HCT116 (cell line): ENCODE data around the gene ESRP2. TPM values are rescaled to one million over a fixed set of nuclear protein-coding genes. Genes with fewer than 3 reads are reported as not detected.

Experiments
- ATAC-seq: fragments of 200-7000 bp; cut with Tn5 transposase; 2 replicates; pipeline ENCODE4 v1.9.1; 2020; ENCODE audit warnings: mild to moderate bottlenecking, moderate library complexity
- BruUV-seq: library from RNA; stranded (reverse); fragments of 400-500 nt; replicated peaks from 2 replicates; lab custom pipeline; 2021; lab: Mats Ljungman, UMichigan
- CTCF ChIA-PET: fragments of 300-600 bp; sonication (Branson Sonifier 250); formaldehyde crosslinking; loops from one replicate; lab custom pipeline; 2021; ENCODE audit warnings: antibody characterized with exemption; lab: Charles Lee
- POLR2A ChIA-PET: fragments of 300-600, 350-600 bp; sonication (Branson Sonifier 250); formaldehyde crosslinking; loops from one replicate; lab custom pipeline; 2021; ENCODE audit warnings: antibody characterized with exemption; lab: Charles Lee
- RAD21 ChIA-PET, 2 experiments: fragments of 300-600 bp; sonication (Branson Sonifier 250); formaldehyde crosslinking; loops; one replicate each; lab custom pipeline; 2023; ENCODE audit warnings: low total read pairs in 2 of 2; ENCODE audit not compliant: uncharacterized antibody in 2 of 2, unreplicated experiment in 2 of 2, low non-redundant PET in 1 of 2; lab: Charles Lee
- DNase-seq: peaks from one replicate; pipeline ENCODE4 v3.0.0-alpha.2; 2010; ENCODE audit warnings: low read depth, low spot score
- H2AFZ ChIP-seq: fragments of 200-600 bp; shearing (Covaris generic), sonication (generic); 2 replicates; pipeline ENCODE4 v1.6.1; 2017; ENCODE audit warnings: low read depth, mixed run types, mixed read lengths, antibody characterized with exemption, low read length; ENCODE audit not compliant: poor library complexity, severe bottlenecking
- H3K27ac ChIP-seq: 2 replicates; pipeline ENCODE4 v1.5.1; 2012; ENCODE audit warnings: low read depth, low read length
- H3K27me3 ChIP-seq: fragments of 200-600 bp; sonication (generic); 2 replicates; pipeline ENCODE4 v1.6.1; 2016; ENCODE audit warnings: mixed run types, low read length, mixed read lengths; ENCODE audit not compliant: insufficient read depth
- H3K36me3 ChIP-seq, 2 experiments: fragments of 200-500 bp in 1 of 2; fragments of 200-600 bp in 1 of 2; sonication (Bioruptor generic) in 1 of 2; sonication (generic) in 1 of 2; 2 replicates each; pipeline versions ENCODE4 v1.5.1 to v1.6.1; 2014 to 2016; ENCODE audit warnings: low read length in 2 of 2, inconsistent platforms in 1 of 2, mixed read lengths in 1 of 2, mixed run types in 1 of 2; ENCODE audit not compliant: insufficient read depth in 2 of 2, control insufficient read depth in 1 of 2
- H3K4me1 ChIP-seq, 2 experiments: fragments of 200-600 bp in 1 of 2; sonication (generic) in 1 of 2; 2 replicates each; pipeline versions ENCODE4 v1.5.1 to v1.6.1; 2012 to 2017; ENCODE audit warnings: low read length in 2 of 2, inconsistent platforms in 1 of 2, mild to moderate bottlenecking in 1 of 2, mixed read lengths in 1 of 2, mixed run types in 1 of 2, moderate library complexity in 1 of 2; ENCODE audit not compliant: insufficient read depth in 2 of 2, control insufficient read depth in 1 of 2
- H3K4me2 ChIP-seq: fragments of 200-600 bp; sonication (generic); 2 replicates; pipeline ENCODE4 v1.6.1; 2017; ENCODE audit warnings: mixed run types, low read length, mixed read lengths
- H3K4me3 ChIP-seq, 2 experiments: fragments of 200-600 bp in 1 of 2; sonication (generic) in 1 of 2; replicated peaks in 1 of 2; 2 replicates each; pipeline ENCODE4 v1.5.1; 2011 to 2016; ENCODE audit warnings: low read length in 2 of 2, control low read depth in 1 of 2, low read depth in 1 of 2, mild to moderate bottlenecking in 1 of 2, mixed read lengths in 1 of 2, mixed run types in 1 of 2
- H3K79me2 ChIP-seq: fragments of 200-600 bp; sonication (generic); 2 replicates; pipeline ENCODE4 v1.6.1; 2017; ENCODE audit warnings: mild to moderate bottlenecking, mixed run types, low read length, moderate library complexity, mixed read lengths; ENCODE audit not compliant: insufficient read depth
- H3K9ac ChIP-seq: fragments of 200-600 bp; sonication (generic); 2 replicates; pipeline ENCODE4 v1.6.1; 2016; ENCODE audit warnings: low read length, mixed read lengths
- H3K9me2 ChIP-seq: fragments of 200-600 bp; sonication (generic), shearing (Covaris generic); 2 replicates; pipeline ENCODE4 v1.6.1; 2017; ENCODE audit warnings: mixed run types, mild to moderate bottlenecking, moderate library complexity; ENCODE audit not compliant: insufficient read depth
- H3K9me3 ChIP-seq, 2 experiments: fragments of 200-500 bp in 1 of 2; fragments of 200-600 bp in 1 of 2; sonication (Bioruptor generic) in 1 of 2; sonication (generic) in 1 of 2; 2 replicates each; pipeline ENCODE4 v1.6.1; 2014 to 2017; ENCODE audit warnings: low read length in 2 of 2, mixed read lengths in 2 of 2, inconsistent platforms in 1 of 2, low read depth in 1 of 2, mild to moderate bottlenecking in 1 of 2, mixed run types in 1 of 2, moderate library complexity in 1 of 2; ENCODE audit not compliant: control insufficient read depth in 1 of 2, insufficient read depth in 1 of 2
- H4K20me1 ChIP-seq: fragments of 200-600 bp; sonication (generic), shearing (Covaris generic); 2 replicates; pipeline ENCODE4 v1.6.1; 2017; ENCODE audit warnings: mixed run types, mild to moderate bottlenecking, moderate library complexity; ENCODE audit not compliant: insufficient read depth
- CBX3 ChIP-seq: IDR thresholded peaks from 2 replicates; pipeline ENCODE4 v1.6.1; 2012; ENCODE audit warnings: low read depth
- EGR1 ChIP-seq: IDR thresholded peaks from 2 replicates; pipeline ENCODE4 v1.6.1; 2012; ENCODE audit warnings: low read depth
- ELF1 ChIP-seq: IDR thresholded peaks from 2 replicates; pipeline ENCODE4 v1.6.1; 2012; ENCODE audit warnings: low read depth, borderline replicate concordance
- EZH2 ChIP-seq: fragments of 200-600 bp; sonication (generic); IDR thresholded peaks from 2 replicates; pipeline ENCODE4 v1.6.1; 2017; ENCODE audit warnings: antibody characterized with exemption, mixed run types
- EZH2phosphoT487 ChIP-seq: fragments of 200-600 bp; IDR thresholded peaks from 2 replicates; pipeline ENCODE4 v1.6.1; 2018; ENCODE audit warnings: antibody characterized with exemption, borderline replicate concordance
- FOSL1 ChIP-seq: IDR thresholded peaks from 2 replicates; pipeline ENCODE4 v1.6.1; 2012; ENCODE audit warnings: low read depth
- JUND ChIP-seq: IDR thresholded peaks from 2 replicates; pipeline ENCODE4 v1.6.1; 2012
- POLR2A ChIP-seq: IDR thresholded peaks from 2 replicates; pipeline ENCODE4 v1.7.0; 2011; ENCODE audit warnings: borderline replicate concordance; ENCODE audit not compliant: insufficient read depth, insufficient read length; ENCODE audit errors: extremely low read depth
- POLR2AphosphoS5 ChIP-seq: IDR thresholded peaks from 2 replicates; pipeline ENCODE4 v1.6.1; 2011; ENCODE audit warnings: mild to moderate bottlenecking, low read depth, low read length, moderate library complexity
- RAD21 ChIP-seq: IDR thresholded peaks from 2 replicates; pipeline ENCODE4 v1.6.1; 2012; ENCODE audit warnings: low read depth, mild to moderate bottlenecking
- SIN3A ChIP-seq: IDR thresholded peaks from 2 replicates; pipeline ENCODE4 v1.6.1; 2012; ENCODE audit warnings: low read depth
- SP1 ChIP-seq: IDR thresholded peaks from 2 replicates; pipeline ENCODE4 v1.6.1; 2012; ENCODE audit warnings: low read depth
- SRF ChIP-seq: IDR thresholded peaks from 2 replicates; pipeline ENCODE4 v1.6.1; 2012; ENCODE audit warnings: low read depth
- TCF7L2 ChIP-seq: IDR thresholded peaks from 2 replicates; pipeline ENCODE4 v1.7.0; 2011; ENCODE audit warnings: borderline replicate concordance, inconsistent platforms; ENCODE audit not compliant: insufficient read depth, insufficient read length; ENCODE audit errors: extremely low read depth
- YY1 ChIP-seq: IDR thresholded peaks from 2 replicates; pipeline ENCODE4 v1.6.1; 2011; ENCODE audit warnings: low read length, low read depth, moderate library complexity, mild to moderate bottlenecking; ENCODE audit not compliant: insufficient replicate concordance; ENCODE audit errors: extremely low read depth
- ZFX ChIP-seq: fragments of 450-650 bp; IDR thresholded peaks from 2 replicates; pipeline ENCODE4 v1.6.1; 2017
- intact Hi-C: fragments of 100-400 bp; cut with micrococcal nuclease; formaldehyde crosslinking; loops from 2 replicates; pipeline ENCODE4 v1.10.0; 2022
- total RNA-seq: library from RNA; stranded (reverse); gene quantifications from one replicate; pipeline ENCODE4 v1.2.1, GENCODE V29; 2021; ENCODE audit not compliant: unreplicated experiment
- TF ChIP-seq, protein P1 (sequence below): IDR thresholded peaks from 2 replicates; pipeline ENCODE4 v1.6.1; 2012
- TF ChIP-seq, protein P2 (sequence below): IDR thresholded peaks from 2 replicates; pipeline ENCODE4 v1.6.1; 2012; ENCODE audit warnings: low read depth
- TF ChIP-seq, protein P3 (sequence below): IDR thresholded peaks from 2 replicates; pipeline ENCODE4 v1.6.1; 2012

The ESRP2 gene
- total RNA-seq, 1 experiment from 2014 or later, result 42.5 TPM

DNA sequence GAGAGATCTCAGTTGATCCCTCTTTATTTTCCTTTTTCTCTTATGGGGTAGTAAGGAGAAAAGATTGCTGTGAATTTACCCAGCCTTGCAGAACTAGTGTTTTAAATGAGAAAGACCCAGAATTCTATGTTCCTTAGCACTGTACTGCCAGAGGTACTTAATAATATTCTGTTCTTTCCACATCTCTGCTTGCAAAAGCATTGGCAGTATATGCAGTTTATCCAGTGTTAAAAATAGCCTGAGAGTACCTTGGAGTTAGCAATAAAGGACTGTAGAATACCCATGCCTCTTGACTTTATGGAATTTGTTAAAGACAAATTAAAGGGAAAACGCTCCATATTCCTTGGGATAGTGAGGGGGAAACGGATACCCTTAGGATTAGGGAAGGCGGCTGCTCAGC, 40.3 kb upstream of the ESRP2 start:
- Histone ChIP-seq H3K9ac (no peak overlapping the region), H3K9me2 (no peaks in the 10 kb centered on the region), H3K4me2 (no peak overlapping the region), H3K9me3 (no peaks in the 10 kb centered on the region), H3K4me1 (no peaks in the 10 kb centered on the region), H3K27ac (no peak overlapping the region; the same call in 1 of the 2 replicates), H3K36me3 (peaks cover 0 to 16% of the 10 kb centered on the region in 2 experiments; a peak in 2 of 4 replicates), H2AFZ (no peak overlapping the region), H4K20me1 (no peaks in the 10 kb centered on the region), H3K4me3 (no peak overlapping the region), H3K79me2 (peaks cover 60% of the 10 kb centered on the region), H3K27me3 (no peaks in the 10 kb centered on the region)
- intact Hi-C loops, result no loop called here
- ChIA-PET CTCF (interaction anchor here (1.3 kb wide), 1 partner anchor 12 kb away, joined by 4 read pairs; the partner anchor contains the start of gene SLC7A6), POLR2A (no interaction called here), RAD21 (no interaction called here)
- DNase-seq, result no peak
- no TSS peak for BruUV-seq
- TF ChIP-seq POLR2A (no peak), EGR1 (no peak), SIN3A (no peak), TCF7L2 (no peak)
- TF ChIP-seq, protein P1, sequence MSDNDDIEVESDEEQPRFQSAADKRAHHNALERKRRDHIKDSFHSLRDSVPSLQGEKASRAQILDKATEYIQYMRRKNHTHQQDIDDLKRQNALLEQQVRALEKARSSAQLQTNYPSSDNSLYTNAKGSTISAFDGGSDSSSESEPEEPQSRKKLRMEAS, result no peak
- no peak for ATAC-seq

DNA sequence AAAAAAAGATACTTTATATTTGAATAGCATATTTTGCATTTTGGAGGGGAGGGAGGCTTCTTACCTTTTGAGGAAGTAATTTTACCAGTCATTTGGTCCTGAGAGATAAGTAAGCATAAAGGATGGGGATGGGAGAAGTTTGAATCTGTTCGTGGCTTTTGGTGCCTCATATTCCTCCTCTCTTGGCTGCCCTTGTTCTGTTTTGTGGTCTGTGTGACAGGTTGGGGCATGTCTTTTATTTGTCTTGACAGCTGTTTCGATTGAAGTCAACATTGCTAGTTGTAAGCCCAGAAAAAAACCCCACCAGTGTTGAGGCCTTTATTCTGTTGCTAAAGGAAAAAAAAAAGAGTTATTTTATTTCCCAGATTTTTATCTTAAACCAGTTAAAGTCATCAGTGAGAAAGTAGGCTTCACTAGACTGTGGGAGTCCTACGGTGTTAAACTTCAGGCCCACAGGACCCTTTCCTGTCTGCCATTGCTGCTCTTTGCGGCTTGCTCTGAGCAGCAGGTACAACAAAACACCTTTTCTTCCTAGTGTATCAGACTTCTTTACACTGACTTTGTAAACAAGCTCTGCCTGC, 39.8 kb upstream of the ESRP2 start:
- Histone ChIP-seq H3K9ac (no peak overlapping the region), H3K4me3 (no peak overlapping the region), H3K36me3 (peaks cover 0 to 13% of the 10 kb centered on the region in 2 experiments; a peak in 2 of 4 replicates), H4K20me1 (peaks cover 2% of the 10 kb centered on the region; the same call in 1 of the 2 replicates), H3K9me2 (no peaks in the 10 kb centered on the region), H2AFZ (no peak overlapping the region), H3K79me2 (peaks cover 61% of the 10 kb centered on the region), H3K27ac (peak overlapping the region; percentile 32; the same call in 1 of the 2 replicates), H3K27me3 (no peaks in the 10 kb centered on the region), H3K4me1 (no peaks in the 10 kb centered on the region), H3K9me3 (no peaks in the 10 kb centered on the region), H3K4me2 (no peak overlapping the region)
- CTCF ChIA-PET, result no interaction called here
- DNase-seq (no peak), ATAC-seq (no peak)
- TSS peak; percentile 32 for BruUV-seq
- intact Hi-C loops, result no loop called here
- RAD21 ChIA-PET, result no interaction called here
- POLR2A ChIA-PET, result no interaction called here
- TF ChIP-seq, protein P2, sequence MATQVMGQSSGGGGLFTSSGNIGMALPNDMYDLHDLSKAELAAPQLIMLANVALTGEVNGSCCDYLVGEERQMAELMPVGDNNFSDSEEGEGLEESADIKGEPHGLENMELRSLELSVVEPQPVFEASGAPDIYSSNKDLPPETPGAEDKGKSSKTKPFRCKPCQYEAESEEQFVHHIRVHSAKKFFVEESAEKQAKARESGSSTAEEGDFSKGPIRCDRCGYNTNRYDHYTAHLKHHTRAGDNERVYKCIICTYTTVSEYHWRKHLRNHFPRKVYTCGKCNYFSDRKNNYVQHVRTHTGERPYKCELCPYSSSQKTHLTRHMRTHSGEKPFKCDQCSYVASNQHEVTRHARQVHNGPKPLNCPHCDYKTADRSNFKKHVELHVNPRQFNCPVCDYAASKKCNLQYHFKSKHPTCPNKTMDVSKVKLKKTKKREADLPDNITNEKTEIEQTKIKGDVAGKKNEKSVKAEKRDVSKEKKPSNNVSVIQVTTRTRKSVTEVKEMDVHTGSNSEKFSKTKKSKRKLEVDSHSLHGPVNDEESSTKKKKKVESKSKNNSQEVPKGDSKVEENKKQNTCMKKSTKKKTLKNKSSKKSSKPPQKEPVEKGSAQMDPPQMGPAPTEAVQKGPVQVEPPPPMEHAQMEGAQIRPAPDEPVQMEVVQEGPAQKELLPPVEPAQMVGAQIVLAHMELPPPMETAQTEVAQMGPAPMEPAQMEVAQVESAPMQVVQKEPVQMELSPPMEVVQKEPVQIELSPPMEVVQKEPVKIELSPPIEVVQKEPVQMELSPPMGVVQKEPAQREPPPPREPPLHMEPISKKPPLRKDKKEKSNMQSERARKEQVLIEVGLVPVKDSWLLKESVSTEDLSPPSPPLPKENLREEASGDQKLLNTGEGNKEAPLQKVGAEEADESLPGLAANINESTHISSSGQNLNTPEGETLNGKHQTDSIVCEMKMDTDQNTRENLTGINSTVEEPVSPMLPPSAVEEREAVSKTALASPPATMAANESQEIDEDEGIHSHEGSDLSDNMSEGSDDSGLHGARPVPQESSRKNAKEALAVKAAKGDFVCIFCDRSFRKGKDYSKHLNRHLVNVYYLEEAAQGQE, result no peak
- TF ChIP-seq RAD21 (no peak), EZH2 (no peak), POLR2A (no peak), SP1 (no peak), SRF (no peak), SIN3A (no peak), FOSL1 (no peak), POLR2AphosphoS5 (no peak), JUND (no peak), ZFX (no peak), CBX3 (no peak), ELF1 (no peak), EZH2phosphoT487 (no peak), YY1 (no peak)
- TF ChIP-seq, protein P3, sequence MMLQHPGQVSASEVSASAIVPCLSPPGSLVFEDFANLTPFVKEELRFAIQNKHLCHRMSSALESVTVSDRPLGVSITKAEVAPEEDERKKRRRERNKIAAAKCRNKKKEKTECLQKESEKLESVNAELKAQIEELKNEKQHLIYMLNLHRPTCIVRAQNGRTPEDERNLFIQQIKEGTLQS, result no peak
